Activated naive CD8-positive, alpha-beta T cell treated with anti-CD3 and anti-CD28 coated beads, Interleukin-2, amount 10 ng/mL, durations not matched to agents 7 days and 5 days (primary cell): Measurements from ENCODE around the gene BRME1. TPM values are rescaled to one million over a fixed set of nuclear protein-coding genes. Genes with fewer than 3 reads are reported as not detected.

Experiments used
- ATAC-seq: fragments of 150-1000 bp; cut with Tn5 transposase; one replicate; pipeline ENCODE4 v1.10.0; 2021; ENCODE audit warnings: low read depth, moderate library complexity
- POLR2A ChIA-PET: fragments of 350-600 bp; sonication (Branson Sonifier 250); formaldehyde crosslinking; loops from one replicate; lab custom pipeline; 2021; ENCODE audit warnings: antibody characterized with exemption; lab: Charles Lee
- DNase-seq: peaks from one replicate; pipeline ENCODE4 v3.0.0; 2021
- H3K27ac Mint-ChIP-seq: one replicate; pipeline ENCODE4 v1.8.0; 2022; ENCODE audit warnings: mild to moderate bottlenecking, mixed read lengths
- H3K27me3 Mint-ChIP-seq: one replicate; pipeline ENCODE4 v1.8.0; 2022; ENCODE audit warnings: mild to moderate bottlenecking, moderate library complexity, mixed read lengths
- H3K36me3 Mint-ChIP-seq: one replicate; pipeline ENCODE4 v1.8.0; 2021; ENCODE audit warnings: mild to moderate bottlenecking, mixed read lengths
- H3K4me1 Mint-ChIP-seq: one replicate; pipeline ENCODE4 v1.8.0; 2021; ENCODE audit warnings: mixed read lengths
- H3K4me3 Mint-ChIP-seq: one replicate; pipeline ENCODE4 v1.8.0; 2022; ENCODE audit warnings: mild to moderate bottlenecking, moderate library complexity, mixed read lengths
- H3K9me3 Mint-ChIP-seq: one replicate; pipeline ENCODE4 v1.8.0; 2021; ENCODE audit warnings: mixed read lengths
- microRNA-seq: library from miRNA; unstranded; fragments of <30 nt; microRNA quantifications from one replicate; pipeline ENCODE4 v1.2.0, GENCODE V29; 2022
- total RNA-seq, 2 experiments: library from RNA; stranded (reverse); gene quantifications; one replicate each; pipeline ENCODE4 v1.2.3, GENCODE V29; 2021

The BRME1 gene
- total RNA-seq, 2 experiments from 2014 or later: 5.5 to 7.2 TPM

- Mint-ChIP-seq H3K4me3 (peak overlapping the region; percentile 88), H3K9me3 (no peaks in the 10 kb centered on the region), H3K36me3 (peaks cover 30% of the 10 kb centered on the region), H3K4me1 (peaks cover 28% of the 10 kb centered on the region), H3K27me3 (no peaks in the 10 kb centered on the region), H3K27ac (peak overlapping the region; percentile 83)
- peak; percentile 96 for DNase-seq
- peak; percentile 69 for ATAC-seq
- POLR2A ChIA-PET: interaction anchor here (0.9 to 8.5 kb wide), 6 partner anchors 17 to 46 kb away, joined by 3 to 203 read pairs (median 44); partner anchors contain the start of gene ZSWIM4
Observed at GRCh38 chr19:13833330-13834243, 72.3 kb downstream of the BRME1 start.

Small RNAs within 50 kb of the gene (microRNA-seq; reads per million reads assigned to microRNA genes)
- 906 reads per million, percentile 79 among the genes with 10 or more reads in this experiment for gene MIR181C
- 394 reads per million, percentile 73 among the genes with 10 or more reads in this experiment for gene MIR181D

Other genes with a start within 250 kb of the BRME1 start
- gene MRI1, start 141.6 kb downstream of the BRME1 start, total RNA-seq: 10 to 100 TPM; 63.5 to 65.3 TPM
- gene C19orf53, start 131.7 kb downstream of the BRME1 start, total RNA-seq: 10 to 100 TPM; 85.2 to 88.1 TPM
- gene ZSWIM4, start 110.7 kb downstream of the BRME1 start, total RNA-seq: 1 to 10 TPM; 9.6 to 9.9 TPM
- gene NANOS3, start 29.0 kb downstream of the BRME1 start, total RNA-seq: 1 to 10 TPM in 1 of 2 experiments, not detected in 1; 2.3 TPM
- gene CC2D1A, start 84 bp upstream of the BRME1 start, total RNA-seq: 10 to 100 TPM; 34.7 to 34.8 TPM
- gene PODNL1, start 32.3 kb upstream of the BRME1 start, total RNA-seq: 1 to 10 TPM; 1.2 to 1.4 TPM
- 100 to 1,000 TPM; 105 to 106 TPM for gene DCAF15, start 46.4 kb upstream of the BRME1 start, total RNA-seq
- gene RFX1, start 100.2 kb upstream of the BRME1 start, total RNA-seq: 10 to 100 TPM; 17.7 to 22.2 TPM
- gene RLN3, start 122.0 kb upstream of the BRME1 start, total RNA-seq: not detected
- gene IL27RA, start 125.6 kb upstream of the BRME1 start, total RNA-seq: 10 to 100 TPM; 41.6 to 43.8 TPM
- not detected for gene PALM3, start 156.0 kb upstream of the BRME1 start, total RNA-seq
- 1 to 10 TPM; 1.1 to 1.6 TPM for gene MISP3, start 166.7 kb upstream of the BRME1 start, total RNA-seq
- gene C19orf67, start 179.7 kb upstream of the BRME1 start, total RNA-seq: not detected
- 10 to 100 TPM; 58.3 to 65.6 TPM for gene SAMD1, start 184.6 kb upstream of the BRME1 start, total RNA-seq
- 10 to 100 TPM; 64.1 to 66.9 TPM for gene PRKACA, start 211.6 kb upstream of the BRME1 start, total RNA-seq
- gene ASF1B, start 230.5 kb upstream of the BRME1 start, total RNA-seq: 10 to 100 TPM; 75.3 to 82.4 TPM